Measurements from ENCODE around the gene RAD51B.

The RAD51B gene

GRCh38 chr14:68458840-68459469 is 639.4 kb downstream of the RAD51B start:
- no peak for DNase-seq

GRCh38 chr14:68459480-68460136 is 640.0 kb downstream of the RAD51B start:
- DNase-seq, result no peak

- no peak for DNase-seq
These were observed 641.0 kb downstream of the RAD51B start for GRCh38 chr14:68460541-68460940.

- DNase-seq, result no peak
These were observed 641.5 kb downstream of the RAD51B start for GRCh38 chr14:68461086-68461485.

GRCh38 chr14:68462683-68463082 is 643.1 kb downstream of the RAD51B start:
- no peak for DNase-seq

- DNase-seq, result no peak
These were observed 643.7 kb downstream of the RAD51B start for GRCh38 chr14:68463299-68463698.

GRCh38 chr14:68463705-68464374 is 644.3 kb downstream of the RAD51B start:
- DNase-seq, result no peak

GRCh38 chr14:68464711-68465110 is 645.1 kb downstream of the RAD51B start:
- DNase-seq, result no peak

- no peak for DNase-seq
These were observed 647.0 kb downstream of the RAD51B start for GRCh38 chr14:68466491-68466977.

- DNase-seq, result no peak
These were observed 647.8 kb downstream of the RAD51B start for GRCh38 chr14:68467425-68467824.

- DNase-seq, result no peak
These were observed 649.0 kb downstream of the RAD51B start for GRCh38 chr14:68468437-68469207.

- no peak for DNase-seq
These were observed 649.7 kb downstream of the RAD51B start for GRCh38 chr14:68469208-68469713.

GRCh38 chr14:68470361-68470760 is 650.8 kb downstream of the RAD51B start:
- no peak for DNase-seq

- DNase-seq, result no peak
These were observed 651.7 kb downstream of the RAD51B start for GRCh38 chr14:68471029-68471963.

- DNase-seq, result no peak
These were observed 652.5 kb downstream of the RAD51B start for GRCh38 chr14:68471964-68472508.

- DNase-seq, result no peak
These were observed 653.5 kb downstream of the RAD51B start for GRCh38 chr14:68473069-68473468.

GRCh38 chr14:68473794-68474193 is 654.2 kb downstream of the RAD51B start:
- DNase-seq, result no peak

GRCh38 chr14:68474741-68475140 is 655.2 kb downstream of the RAD51B start:
- no peak for DNase-seq

- DNase-seq, result no peak
These were observed 656.2 kb downstream of the RAD51B start for GRCh38 chr14:68475802-68476201.

GRCh38 chr14:68476212-68477109 is 656.9 kb downstream of the RAD51B start:
- no peak for DNase-seq

GRCh38 chr14:68477110-68477455 is 657.5 kb downstream of the RAD51B start:
- no peak for DNase-seq
